ENCODE measurements around the gene DOCK3. TPM values are rescaled to one million over a fixed set of nuclear protein-coding genes. Genes with fewer than 3 reads are reported as not detected.
"Not testable (repeated sequence)": the region's sequence is repeated elsewhere in the genome, so short reads cannot be mapped to it uniquely, and the experiment has no call there.

DOCK3 gene
- polyA plus RNA-seq, 1 donor, result 0.81 TPM

DNA sequence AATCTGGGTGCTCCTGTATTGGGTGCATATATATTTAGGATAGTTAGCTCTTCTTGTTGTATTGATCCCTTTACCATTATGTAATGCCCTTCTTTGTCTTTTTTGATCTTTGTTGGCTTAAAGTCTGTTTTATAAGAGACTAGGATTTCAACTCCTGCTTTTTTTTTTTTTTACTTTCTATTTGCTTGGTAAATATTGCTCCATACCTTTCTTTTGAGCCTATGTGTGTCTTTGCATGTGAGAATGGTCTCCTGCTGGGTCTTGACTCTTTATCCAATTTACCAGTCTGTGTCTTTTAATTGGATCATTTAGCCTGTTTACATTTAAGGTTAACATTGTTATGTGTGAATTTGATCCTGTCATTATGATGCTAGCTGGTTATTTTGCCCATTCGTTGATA lies 420.1 kb downstream of the DOCK3 start:
- H3K36me3 ChIP-seq (ENCODE audit: control insufficient read depth, insufficient read depth, low read length); DNase-seq; H3K27ac ChIP-seq (ENCODE audit: low read length); H3K4me3 ChIP-seq (ENCODE audit: low read length); H3K9me3 ChIP-seq (ENCODE audit: control insufficient read depth, low read depth, low read length); H3K27me3 ChIP-seq (ENCODE audit: control insufficient read depth, insufficient read depth, low read length); H3K4me1 ChIP-seq (ENCODE audit: control insufficient read depth, insufficient read depth, low read length): not testable (repeated sequence)
- WGBS (ENCODE audit: insufficient coverage, low lambda C conversion rate), result no CpG with 5 or more reads among the region's 1 CpG

GRCh38 chr3:51099794-51100535 lies 425.2 kb downstream of the DOCK3 start:
- Histone ChIP-seq H3K36me3 (ENCODE audit: control insufficient read depth, insufficient read depth, low read length) (no peaks in the 10 kb centered on the region), H3K4me1 (ENCODE audit: control insufficient read depth, insufficient read depth, low read length) (no peaks in the 10 kb centered on the region), H3K4me3 (ENCODE audit: low read length) (no peak overlapping the region), H3K27me3 (ENCODE audit: control insufficient read depth, insufficient read depth, low read length) (no peaks in the 10 kb centered on the region), H3K9me3 (ENCODE audit: control insufficient read depth, low read depth, low read length) (no peaks in the 10 kb centered on the region), H3K27ac (ENCODE audit: low read length) (no peak overlapping the region)
- peak; percentile 8 to 24 for DNase-seq
- WGBS (ENCODE audit: insufficient coverage, low lambda C conversion rate), result no CpG with 5 or more reads among the region's 3 CpGs

- no CpG with 5 or more reads among the region's 1 CpG for WGBS (ENCODE audit: insufficient coverage, low lambda C conversion rate)
- Histone ChIP-seq H3K27ac (ENCODE audit: low read length) (no peak overlapping the region), H3K9me3 (ENCODE audit: control insufficient read depth, low read depth, low read length) (no peaks in the 10 kb centered on the region), H3K36me3 (ENCODE audit: control insufficient read depth, insufficient read depth, low read length) (no peaks in the 10 kb centered on the region), H3K4me3 (ENCODE audit: low read length) (no peak overlapping the region), H3K27me3 (ENCODE audit: control insufficient read depth, insufficient read depth, low read length) (no peaks in the 10 kb centered on the region), H3K4me1 (ENCODE audit: control insufficient read depth, insufficient read depth, low read length) (no peaks in the 10 kb centered on the region)
- DNase-seq, result no peak
Measured at GRCh38 chr3:51100536-51100851, 425.8 kb downstream of the DOCK3 start.

DNA sequence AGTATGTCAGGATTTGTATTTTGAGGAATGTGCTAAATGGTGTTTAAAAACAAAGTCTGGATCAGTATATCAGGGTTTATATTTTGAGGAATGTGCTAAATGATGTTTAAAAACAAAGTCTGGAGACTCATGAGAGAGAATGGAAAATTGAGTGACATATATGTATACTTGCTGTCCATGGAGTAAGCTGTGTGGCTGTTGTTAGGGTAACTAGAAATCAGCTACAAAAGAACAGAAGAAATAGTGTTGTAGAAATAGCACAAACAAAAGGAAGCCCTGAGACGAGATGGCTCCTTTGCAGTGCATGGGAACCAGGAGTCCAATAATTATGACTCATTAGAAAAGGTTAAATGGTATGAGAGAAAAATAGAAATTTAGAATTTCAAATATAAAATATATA lies 427.7 kb downstream of the DOCK3 start:
- Histone ChIP-seq H3K4me3 (ENCODE audit: low read length) (no peak overlapping the region), H3K9me3 (ENCODE audit: control insufficient read depth, low read depth, low read length) (no peaks in the 10 kb centered on the region), H3K4me1 (ENCODE audit: control insufficient read depth, insufficient read depth, low read length) (no peaks in the 10 kb centered on the region), H3K27ac (ENCODE audit: low read length) (no peak overlapping the region), H3K27me3 (ENCODE audit: control insufficient read depth, insufficient read depth, low read length) (no peaks in the 10 kb centered on the region), H3K36me3 (ENCODE audit: control insufficient read depth, insufficient read depth, low read length) (no peaks in the 10 kb centered on the region)
- WGBS (ENCODE audit: insufficient coverage, low lambda C conversion rate), result 47% methylated on average over 1 of the region's 1 CpG
- DNase-seq, result no peak

- Histone ChIP-seq H3K36me3 (ENCODE audit: control insufficient read depth, insufficient read depth, low read length) (no peaks in the 10 kb centered on the region), H3K9me3 (ENCODE audit: control insufficient read depth, low read depth, low read length) (no peaks in the 10 kb centered on the region), H3K4me1 (ENCODE audit: control insufficient read depth, insufficient read depth, low read length) (no peaks in the 10 kb centered on the region), H3K27ac (ENCODE audit: low read length) (no peak overlapping the region), H3K4me3 (ENCODE audit: low read length) (no peak overlapping the region), H3K27me3 (ENCODE audit: control insufficient read depth, insufficient read depth, low read length) (no peaks in the 10 kb centered on the region)
- no peak for DNase-seq
- WGBS (ENCODE audit: insufficient coverage, low lambda C conversion rate), result no CpG with 5 or more reads among the region's 9 CpGs
Measured at GRCh38 chr3:51106242-51106876, 431.6 kb downstream of the DOCK3 start.

- H3K9me3 ChIP-seq (ENCODE audit: control insufficient read depth, low read depth, low read length), result no peaks in the 10 kb centered on the region
- no peaks in the 10 kb centered on the region for H3K4me1 ChIP-seq (ENCODE audit: control insufficient read depth, insufficient read depth, low read length)
- no peaks in the 10 kb centered on the region for H3K27me3 ChIP-seq (ENCODE audit: control insufficient read depth, insufficient read depth, low read length)
- no peak overlapping the region for H3K27ac ChIP-seq (ENCODE audit: low read length)
- DNase-seq, result no peak
- 100% methylated on average over 1 of the region's 3 CpGs for WGBS (ENCODE audit: insufficient coverage, low lambda C conversion rate)
- no peak overlapping the region for H3K4me3 ChIP-seq (ENCODE audit: low read length)
- H3K36me3 ChIP-seq (ENCODE audit: control insufficient read depth, insufficient read depth, low read length), result no peaks in the 10 kb centered on the region
Measured at GRCh38 chr3:51110586-51110985, 435.9 kb downstream of the DOCK3 start.

DNA sequence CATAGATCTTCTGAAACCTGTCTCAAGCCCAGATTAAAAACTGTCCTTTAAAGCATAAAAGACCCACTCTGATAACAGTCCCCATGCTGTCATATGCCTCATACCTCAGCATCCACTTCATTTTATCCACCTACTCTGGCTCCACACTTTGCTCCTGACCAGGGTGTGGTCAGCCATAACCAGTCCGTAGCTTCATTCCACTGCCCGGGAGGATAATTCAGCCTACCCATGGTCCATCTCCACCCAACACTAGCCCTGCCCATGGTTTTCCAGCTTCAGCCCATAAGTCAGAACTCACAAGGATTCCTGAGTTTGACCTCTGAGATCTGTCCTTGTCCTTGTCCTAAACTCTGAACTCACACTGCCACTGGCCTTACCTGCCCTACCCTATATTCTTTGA lies 448.2 kb downstream of the DOCK3 start:
- no peak overlapping the region for H3K4me3 ChIP-seq (ENCODE audit: low read length)
- DNase-seq, result no peak
- no peaks in the 10 kb centered on the region for H3K27me3 ChIP-seq (ENCODE audit: control insufficient read depth, insufficient read depth, low read length)
- no CpG with 5 or more reads among the region's 2 CpGs for WGBS (ENCODE audit: insufficient coverage, low lambda C conversion rate)
- no peaks in the 10 kb centered on the region for H3K9me3 ChIP-seq (ENCODE audit: control insufficient read depth, low read depth, low read length)
- no peaks in the 10 kb centered on the region for H3K36me3 ChIP-seq (ENCODE audit: control insufficient read depth, insufficient read depth, low read length)
- no peaks in the 10 kb centered on the region for H3K4me1 ChIP-seq (ENCODE audit: control insufficient read depth, insufficient read depth, low read length)
- no peak overlapping the region for H3K27ac ChIP-seq (ENCODE audit: low read length)

DNA sequence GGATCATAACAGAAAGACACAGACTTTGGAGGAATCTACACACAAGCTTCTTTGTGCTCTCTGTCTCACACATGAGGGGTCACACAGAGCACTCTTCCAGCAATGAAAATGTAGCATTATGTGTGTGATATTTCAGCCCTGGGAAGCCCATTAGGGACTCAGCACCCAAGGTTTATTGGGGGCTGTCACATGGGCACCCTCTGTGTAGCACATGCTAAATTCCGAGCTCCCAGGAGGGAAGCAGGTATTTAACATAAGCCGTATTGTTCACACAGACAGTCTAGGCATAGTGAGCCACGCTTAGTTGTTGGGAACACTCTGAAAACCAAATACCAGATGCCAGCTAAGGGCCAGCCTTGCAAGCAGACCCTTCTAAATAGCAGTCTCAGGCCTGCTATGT lies 448.8 kb downstream of the DOCK3 start:
- Histone ChIP-seq H3K36me3 (ENCODE audit: control insufficient read depth, insufficient read depth, low read length) (no peaks in the 10 kb centered on the region), H3K27me3 (ENCODE audit: control insufficient read depth, insufficient read depth, low read length) (no peaks in the 10 kb centered on the region), H3K9me3 (ENCODE audit: control insufficient read depth, low read depth, low read length) (no peaks in the 10 kb centered on the region), H3K27ac (ENCODE audit: low read length) (no peak overlapping the region), H3K4me3 (ENCODE audit: low read length) (no peak overlapping the region), H3K4me1 (ENCODE audit: control insufficient read depth, insufficient read depth, low read length) (no peaks in the 10 kb centered on the region)
- WGBS (ENCODE audit: insufficient coverage, low lambda C conversion rate), result no CpG with 5 or more reads among the region's 3 CpGs
- no peak for DNase-seq

DNA sequence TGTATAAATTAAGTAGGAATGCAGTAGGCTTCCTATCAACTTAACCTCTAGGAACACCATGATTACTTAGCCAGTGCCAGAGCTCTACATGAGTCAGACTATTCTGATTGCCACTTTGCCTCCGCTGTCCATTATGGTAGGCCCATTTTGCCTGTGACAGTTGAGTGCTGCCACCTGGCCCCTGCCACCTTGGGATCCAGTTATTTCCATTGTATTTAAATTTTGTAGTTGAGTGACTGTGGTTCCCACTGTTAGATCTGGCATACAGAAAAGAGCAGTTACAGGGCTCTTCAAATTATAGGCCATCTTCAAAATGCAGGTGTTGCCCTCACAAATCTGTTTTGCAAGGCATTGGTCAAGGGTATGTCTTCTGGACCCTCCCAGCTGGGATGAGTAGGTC lies 456.9 kb downstream of the DOCK3 start:
- DNase-seq; H3K36me3 ChIP-seq (ENCODE audit: control insufficient read depth, insufficient read depth, low read length); H3K4me3 ChIP-seq (ENCODE audit: low read length); H3K27me3 ChIP-seq (ENCODE audit: control insufficient read depth, insufficient read depth, low read length); H3K27ac ChIP-seq (ENCODE audit: low read length); H3K4me1 ChIP-seq (ENCODE audit: control insufficient read depth, insufficient read depth, low read length); H3K9me3 ChIP-seq (ENCODE audit: control insufficient read depth, low read depth, low read length): not testable (repeated sequence)
- WGBS (ENCODE audit: insufficient coverage, low lambda C conversion rate), result no CpG with 5 or more reads among the region's 1 CpG

- Histone ChIP-seq H3K27ac (ENCODE audit: low read length) (no peak overlapping the region), H3K27me3 (ENCODE audit: control insufficient read depth, insufficient read depth, low read length) (no peaks in the 10 kb centered on the region), H3K9me3 (ENCODE audit: control insufficient read depth, low read depth, low read length) (no peaks in the 10 kb centered on the region), H3K36me3 (ENCODE audit: control insufficient read depth, insufficient read depth, low read length) (no peaks in the 10 kb centered on the region), H3K4me1 (ENCODE audit: control insufficient read depth, insufficient read depth, low read length) (no peaks in the 10 kb centered on the region), H3K4me3 (ENCODE audit: low read length) (no peak overlapping the region)
- DNase-seq, result no peak
- no CpG with 5 or more reads among the region's 1 CpG for WGBS (ENCODE audit: insufficient coverage, low lambda C conversion rate)
Measured at GRCh38 chr3:51137715-51138114, 463.0 kb downstream of the DOCK3 start.

GRCh38 chr3:51139616-51140015 lies 464.9 kb downstream of the DOCK3 start:
- no peaks in the 10 kb centered on the region for H3K4me1 ChIP-seq (ENCODE audit: control insufficient read depth, insufficient read depth, low read length)
- no peak overlapping the region for H3K27ac ChIP-seq (ENCODE audit: low read length)
- DNase-seq, result no peak
- H3K4me3 ChIP-seq (ENCODE audit: low read length), result no peak overlapping the region
- no peaks in the 10 kb centered on the region for H3K36me3 ChIP-seq (ENCODE audit: control insufficient read depth, insufficient read depth, low read length)
- H3K9me3 ChIP-seq (ENCODE audit: control insufficient read depth, low read depth, low read length), result no peaks in the 10 kb centered on the region
- no CpG with 5 or more reads among the region's 1 CpG for WGBS (ENCODE audit: insufficient coverage, low lambda C conversion rate)
- H3K27me3 ChIP-seq (ENCODE audit: control insufficient read depth, insufficient read depth, low read length), result no peaks in the 10 kb centered on the region

Measured in large intestine (tissue), 3 donors.